K562 (cell line): ENCODE results near the gene MPV17L2. TPM values are rescaled to one million over a fixed set of nuclear protein-coding genes. Genes with fewer than 3 reads are reported as not detected.
A peak's percentile ranks its signal among the peaks of the same experiment; 100 is the strongest.

Source experiments
- ATAC-seq: fragments of 200-7000 bp; cut with Tn5 transposase; 3 replicates; pipeline ENCODE4 v1.9.1; 2020; ENCODE audit warnings: moderate library complexity
- BruUV-seq: library from RNA; stranded (reverse); fragments of 400-500 nt; replicated peaks from 2 replicates; lab custom pipeline; 2021; lab: Mats Ljungman, UMichigan
- CTCF ChIA-PET: fragments of 300-600 bp; formaldehyde crosslinking; extraction: SDS; loops from one replicate; lab custom pipeline; 2021; ENCODE audit warnings: low intra/inter-chr PET ratio; lab: Yijun Ruan, JAX
- POLR2A ChIA-PET: fragments of 300-600, 350-650 bp; sonication (Branson Sonifier 250); formaldehyde crosslinking; extraction: SDS; loops from one replicate; lab custom pipeline; 2021; ENCODE audit warnings: antibody characterized with exemption, inconsistent platforms; lab: Yijun Ruan, JAX
- DNase-seq, 4 experiments: peaks; one replicate each; pipeline versions ENCODE4 v3.0.0 to v3.0.0-alpha.2; 2011 to 2018; ENCODE audit warnings: low spot score in 3 of 4, mixed read lengths in 3 of 4; ENCODE audit errors: extremely low read depth in 1 of 4
- FAIRE-seq: peaks from 2 replicates; lab custom pipeline; 2011; peaks lifted over from hg19 to GRCh38; lab: Jason Lieb, UNC
- H2AFZ ChIP-seq: 2 replicates; pipeline ENCODE4 v1.6.0; 2011; ENCODE audit warnings: low read depth, low read length, control low read depth, inconsistent platforms
- H3K27ac ChIP-seq: fragments of 200-600 bp; 3 replicates; pipeline ENCODE4 v1.8.0; 2011; ENCODE audit warnings: low read depth, mild to moderate bottlenecking, control low read depth, inconsistent platforms, low read length, moderate library complexity, mixed read lengths; ENCODE audit errors: extremely low read depth
- H3K27me3 ChIP-seq, 2 experiments: fragments of 300-600 bp in 1 of 2; 2 replicates in 1 of 2; 3 replicates in 1 of 2; pipeline versions ENCODE4 v1.6.0 to v1.8.0; 2011; ENCODE audit warnings: inconsistent platforms in 2 of 2, low read length in 2 of 2, mild to moderate bottlenecking in 1 of 2, mixed read lengths in 1 of 2, moderate library complexity in 1 of 2; ENCODE audit not compliant: control insufficient read depth in 2 of 2, insufficient read depth in 2 of 2
- H3K36me3 ChIP-seq: fragments of 300-600 bp; 3 replicates; pipeline ENCODE4 v1.8.0; 2011; ENCODE audit warnings: mild to moderate bottlenecking, low read length, inconsistent platforms; ENCODE audit not compliant: control insufficient read depth, insufficient read depth
- H3K4me1 ChIP-seq, 2 experiments: fragments of 200-600 bp in 1 of 2; replicated peaks in 1 of 2; 2 replicates in 1 of 2; 3 replicates in 1 of 2; pipeline versions ENCODE4 v1.5.1 to v1.8.0; 2011; ENCODE audit warnings: inconsistent platforms in 2 of 2, low read length in 2 of 2, mild to moderate bottlenecking in 1 of 2, mixed read lengths in 1 of 2, moderate library complexity in 1 of 2; ENCODE audit not compliant: control insufficient read depth in 2 of 2, insufficient read depth in 2 of 2
- H3K4me2 ChIP-seq: 2 replicates; pipeline ENCODE4 v1.6.1; 2011; ENCODE audit warnings: low read length, control low read depth, inconsistent platforms, mixed read lengths; ENCODE audit not compliant: insufficient read depth
- H3K4me3 ChIP-seq: fragments of 200-600 bp; sonication (generic), shearing (Covaris generic); 2 replicates; pipeline ENCODE4 v1.5.1; 2016; ENCODE audit warnings: control low read depth, inconsistent platforms
- H3K79me2 ChIP-seq: fragments of 200-600 bp; 3 replicates; pipeline ENCODE4 v1.8.0; 2011; ENCODE audit warnings: low read length, inconsistent platforms; ENCODE audit not compliant: control insufficient read depth, insufficient read depth
- H3K9ac ChIP-seq, 2 experiments: 2 replicates each; pipeline versions ENCODE4 v1.6.0 to v1.6.1; 2011; ENCODE audit warnings: low read depth in 2 of 2, low read length in 2 of 2, control low read depth in 1 of 2, inconsistent platforms in 1 of 2, mild to moderate bottlenecking in 1 of 2, mixed read lengths in 1 of 2; ENCODE audit not compliant: insufficient read depth in 1 of 2
- H3K9me1 ChIP-seq: one replicate; pipeline ENCODE4 v1.6.0; 2011; ENCODE audit warnings: inconsistent platforms, mild to moderate bottlenecking, low read length, moderate library complexity; ENCODE audit not compliant: control insufficient read depth, insufficient read depth
- H3K9me3 ChIP-seq: replicated peaks from 2 replicates; pipeline ENCODE4 v1.5.1; 2011; ENCODE audit warnings: low read depth, low read length, inconsistent platforms; ENCODE audit not compliant: control insufficient read depth, insufficient read depth
- H4K20me1 ChIP-seq: replicated peaks from 2 replicates; pipeline ENCODE4 v1.6.1; 2011; ENCODE audit warnings: low read length, inconsistent platforms, mixed read lengths; ENCODE audit not compliant: control insufficient read depth, insufficient read depth
- ATF7 ChIP-seq: fragments of 450-650 bp; IDR thresholded peaks from 2 replicates; pipeline ENCODE4 v1.7.1; 2014; ENCODE audit warnings: mild to moderate bottlenecking, moderate library complexity
- CBFB ChIP-seq: sonication (generic); formaldehyde crosslinking; IDR thresholded peaks from 2 replicates; pipeline ENCODE4 v1.4.0; 2020; ENCODE audit warnings: mild to moderate bottlenecking, missing genetic modification reagents
- CLOCK ChIP-seq: fragments of 250-450 bp; sonication (Bioruptor Pico); IDR thresholded peaks from 2 replicates; pipeline ENCODE4 v1.4.0; 2020; ENCODE audit warnings: mild to moderate bottlenecking, moderate library complexity, borderline replicate concordance
- CTBP1 ChIP-seq: fragments of 450-650 bp; IDR thresholded peaks from 2 replicates; pipeline ENCODE4 v1.6.1; 2016; ENCODE audit warnings: borderline replicate concordance
- KLF1 ChIP-seq: fragments of 450-650 bp; IDR thresholded peaks from 2 replicates; pipeline ENCODE4 v1.6.1; 2016; ENCODE audit warnings: missing genetic modification characterization, missing compliant biosample characterization
- NFIC ChIP-seq: fragments of 450-650 bp; IDR thresholded peaks from 2 replicates; pipeline ENCODE4 v1.6.1; 2017; ENCODE audit warnings: mild to moderate bottlenecking, inconsistent platforms
- PML ChIP-seq: IDR thresholded peaks from 2 replicates; pipeline ENCODE4 v1.6.1; 2012; ENCODE audit warnings: low read length, inconsistent platforms
- SRSF9 ChIP-seq: fragments of 200-400 bp; formaldehyde crosslinking; IDR thresholded peaks from 2 replicates; pipeline ENCODE4 v1.6.1; 2017; ENCODE audit warnings: low read depth, low read length, borderline replicate concordance
- ZFX ChIP-seq: sonication (generic); formaldehyde crosslinking; IDR thresholded peaks from 2 replicates; pipeline ENCODE4 v1.8.0; 2022; ENCODE audit warnings: mild to moderate bottlenecking, missing genetic modification reagents, moderate library complexity
- ZNF449 ChIP-seq: fragments of 250-450 bp; sonication (Bioruptor Pico); IDR thresholded peaks from 2 replicates; pipeline ENCODE4 v1.8.0; 2022; ENCODE audit warnings: moderate library complexity, mild to moderate bottlenecking, inconsistent platforms
- WGBS: fragments of 100-300 bp; shearing (Covaris generic); methylation state at CpG from one replicate; pipeline ENCODE4 v1.1.6; 2016; ENCODE audit warnings: low coverage, mixed read lengths; ENCODE audit not compliant: insufficient coverage; ENCODE audit errors: missing lambda C conversion rate; 5-methylcytosine and 5-hydroxymethylcytosine counted together
- in situ Hi-C: fragments of 300-500 bp; cut with MboI; formaldehyde crosslinking; loops from 4 replicates; pipeline ENCODE4 v1.15.0; 2018; ENCODE audit warnings: inconsistent platforms, mixed read lengths
- intact Hi-C: fragments of 100-400 bp; cut with micrococcal nuclease; formaldehyde crosslinking; loops from 2 replicates; pipeline ENCODE4 v1.14.2; 2022
- polyA plus RNA-seq, 8 experiments: library from polyadenylated mRNA; depleted of rRNA in 4 of 8; stranded (reverse) in 5 of 8; unstranded in 3 of 8; fragments of >200 nt; fragmentation: Nextera tagmentation in 2 of 8; fragmentation: Illumina TruSeq in 1 of 8; extraction: Ambion mirVana in 2 of 8; extraction: Trizol in 1 of 8; gene quantifications; 2 replicates each; pipeline versions ENCODE4 v1.2.1 to v1.2.3, GENCODE V29; 2011 to 2014; ENCODE audit warnings: inconsistent platforms in 1 of 8, missing spikeins in 1 of 8
- total RNA-seq, 7 experiments: library from RNA; depleted of rRNA in 6 of 7; stranded (reverse); fragments of >200 nt in 6 of 7; fragmentation: Illumina TruSeq in 2 of 7; extraction: Trizol in 2 of 7; gene quantifications; 2 replicates each; pipeline versions ENCODE4 v1.2.1 to v1.2.3, GENCODE V29; 2011 to 2021; ENCODE audit warnings: low replicate concordance in 1 of 7

Gene MPV17L2
- total and polyA plus RNA-seq, 9 of the 15 experiments (the other 6 are each of a cell fraction or from before 2014, with no cell fraction given), result 10.6 to 60.2 (median 28.5) TPM

- CTCF ChIA-PET, result interaction anchor here (0.6 to 1.1 kb wide), 3 partner anchors 11 to 94 kb away, joined by 3 to 5 read pairs (median 4); no protein-coding TSS in a partner anchor
- peak; percentile 60 for ATAC-seq
- TSS peak; percentile 21 for BruUV-seq
- TF ChIP-seq KLF1 (tag), result peak; percentile 59; the same call in 1 of the 2 replicates
- peak; percentile 75 for TF ChIP-seq ZFX (CRISPR knock-in tag)
- TF ChIP-seq ZNF449 (CRISPR knock-in tag), result 0 out of 2 replicates have a peak, but pooled peaks have one; percentile 11
- peak; percentile 52; the same call in 1 of the 2 replicates for TF ChIP-seq ATF7
- no peak for TF ChIP-seq SRSF9
- TF ChIP-seq CBFB (CRISPR knock-in tag), result no peak
- TF ChIP-seq PML, result peak; percentile 53; the same call in 1 of the 2 replicates
- TF ChIP-seq NFIC, result peak; percentile 99
- TF ChIP-seq CTBP1, result peak; percentile 72; the same call in 1 of the 2 replicates
- TF ChIP-seq CLOCK (CRISPR knock-in tag), result no peak
Observed at GRCh38 chr19:18156841-18157464, 36.1 kb upstream of the MPV17L2 start.

More at GRCh38 chr19:18156841-18157464, 36.1 kb upstream of the MPV17L2 start:
- H3K36me3 ChIP-seq, result peaks cover 48% of the 10 kb centered on the region; the same call in 2 of the 3 replicates
- POLR2A ChIA-PET, result interaction anchor here (1.2 kb wide), 1 partner anchor 14 kb away, joined by 4 read pairs; no protein-coding TSS in a partner anchor
- H2AFZ ChIP-seq, result no peak overlapping the region
- peak overlapping the region; percentile 53 for H3K27ac ChIP-seq
- in situ Hi-C loops (no loop called here), intact Hi-C loops (loop anchor here (10.0 kb wide), 2 partner anchors 92 to 212 kb away; no protein-coding TSS in a partner anchor)
- peak overlapping the region; percentile 4 to 87; a peak in 3 of 4 replicates for H3K9ac ChIP-seq
- peak; percentile 89 to 98 (median 92) for DNase-seq
- H3K79me2 ChIP-seq, result peaks cover 63% of the 10 kb centered on the region
- FAIRE-seq, result peak; percentile 98
- H3K9me1 ChIP-seq, result peaks cover 3% of the 10 kb centered on the region
- H3K9me3 ChIP-seq, result no peaks in the 10 kb centered on the region
- no peaks in the 10 kb centered on the region for H3K27me3 ChIP-seq
- 13% methylated on average over 22 of the region's 22 CpGs for WGBS
- no peak overlapping the region for H3K4me3 ChIP-seq
- peak overlapping the region; percentile 64 for H3K4me2 ChIP-seq
- H4K20me1 ChIP-seq, result peaks cover 23% of the 10 kb centered on the region
- H3K4me1 ChIP-seq, result peaks cover 42 to 78% of the 10 kb centered on the region in 2 experiments
